22Rv1 (cell line): ENCODE data around the gene MRTFB.

Source experiments
- CTCF ChIP-seq: fragments of 450-650 bp; IDR thresholded peaks from 2 replicates; pipeline ENCODE4 v1.5.1; 2017; ENCODE audit warnings: mild to moderate bottlenecking
- ZFX ChIP-seq: fragments of 450-650 bp; IDR thresholded peaks from 2 replicates; pipeline ENCODE4 v1.6.1; 2017; ENCODE audit warnings: antibody characterized with exemption, borderline replicate concordance

GRCh38 chr16:14069818-14070217, 1.3 kb upstream of the MRTFB start:
- TF ChIP-seq CTCF: no peak
- no peak for TF ChIP-seq ZFX
